DMS53 (cell line): ENCODE data around the gene CABP1.

Experiments used
- DNase-seq: peaks from one replicate; lab custom pipeline; 2025; lab: John Stamatoyannopoulos, UW

Gene CABP1

GRCh38 chr12:120631097-120631496 is 9.3 kb upstream of the CABP1 start:
- no peak for DNase-seq

GRCh38 chr12:120640861-120641833 is 721 bp downstream of the CABP1 start:
- DNase-seq: peak; percentile 75

- DNase-seq: no peak
These were observed 1.7 kb downstream of the CABP1 start for GRCh38 chr12:120642121-120642520.

- no peak for DNase-seq
These were observed 2.4 kb downstream of the CABP1 start for GRCh38 chr12:120642826-120643225.

GRCh38 chr12:120643574-120643973 is 3.1 kb downstream of the CABP1 start:
- DNase-seq: no peak

GRCh38 chr12:120646044-120646443 is 5.6 kb downstream of the CABP1 start:
- DNase-seq: no peak

GRCh38 chr12:120647375-120647755 is 6.9 kb downstream of the CABP1 start:
- DNase-seq: no peak

- DNase-seq: peak; percentile 51
These were observed 9.2 kb downstream of the CABP1 start for GRCh38 chr12:120649442-120650232.

- DNase-seq: no peak
These were observed 9.8 kb downstream of the CABP1 start for GRCh38 chr12:120650233-120650690.

- no peak for DNase-seq
These were observed 11.4 kb downstream of the CABP1 start for GRCh38 chr12:120651821-120652220.

GRCh38 chr12:120652656-120653435 is 12.4 kb downstream of the CABP1 start:
- DNase-seq: no peak

GRCh38 chr12:120653611-120654010 is 13.2 kb downstream of the CABP1 start:
- no peak for DNase-seq

- no peak for DNase-seq
These were observed 14.2 kb downstream of the CABP1 start for GRCh38 chr12:120654656-120655055.

GRCh38 chr12:120656008-120656407 is 15.6 kb downstream of the CABP1 start:
- no peak for DNase-seq

GRCh38 chr12:120658286-120659150 is 18.1 kb downstream of the CABP1 start:
- DNase-seq: peak; percentile 35

GRCh38 chr12:120659151-120659525 is 18.7 kb downstream of the CABP1 start:
- peak; percentile 23 for DNase-seq

GRCh38 chr12:120661432-120661831 is 21.0 kb downstream of the CABP1 start:
- no peak for DNase-seq

GRCh38 chr12:120662879-120663278 is 22.5 kb downstream of the CABP1 start:
- DNase-seq: no peak

- DNase-seq: no peak
These were observed 23.3 kb downstream of the CABP1 start for GRCh38 chr12:120663741-120664140.

- DNase-seq: no peak
These were observed 26.4 kb downstream of the CABP1 start for GRCh38 chr12:120666571-120667390.
